Measurements from ENCODE around the gene MUTYH. TPM values are rescaled to one million over a fixed set of nuclear protein-coding genes. Genes with fewer than 3 reads are reported as not detected.

The MUTYH gene
- total RNA-seq, 1 experiment from 2014 or later = 13.0 TPM

DNA sequence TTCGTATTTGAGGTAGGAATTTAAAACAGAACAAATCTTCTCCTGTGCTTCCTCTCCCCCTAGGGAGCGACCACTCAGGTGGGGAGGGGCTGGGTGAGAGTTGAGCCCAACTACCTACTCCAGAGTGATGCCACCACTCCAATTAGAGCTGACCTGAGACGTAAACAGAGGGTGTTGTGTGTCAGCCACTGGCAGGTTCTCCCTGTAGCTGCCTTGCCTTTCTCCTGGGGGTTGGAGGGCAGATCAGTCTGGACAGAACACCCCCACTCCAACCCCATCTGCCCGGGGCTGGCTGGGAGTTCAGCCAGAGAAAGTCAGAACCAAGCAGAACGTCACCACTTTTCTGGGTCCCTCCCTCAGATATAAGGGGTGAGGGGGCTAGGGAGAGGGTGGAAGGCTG is 11.6 kb downstream of the MUTYH start:
- in situ Hi-C loops (cut with HindIII; ENCODE audit: low pct_unique_long_range_greater_than_20kb, low sequenced_read_pairs) = no loop called here
- DNase-seq (ENCODE audit: low read depth, low spot score) = no peak

DNA sequence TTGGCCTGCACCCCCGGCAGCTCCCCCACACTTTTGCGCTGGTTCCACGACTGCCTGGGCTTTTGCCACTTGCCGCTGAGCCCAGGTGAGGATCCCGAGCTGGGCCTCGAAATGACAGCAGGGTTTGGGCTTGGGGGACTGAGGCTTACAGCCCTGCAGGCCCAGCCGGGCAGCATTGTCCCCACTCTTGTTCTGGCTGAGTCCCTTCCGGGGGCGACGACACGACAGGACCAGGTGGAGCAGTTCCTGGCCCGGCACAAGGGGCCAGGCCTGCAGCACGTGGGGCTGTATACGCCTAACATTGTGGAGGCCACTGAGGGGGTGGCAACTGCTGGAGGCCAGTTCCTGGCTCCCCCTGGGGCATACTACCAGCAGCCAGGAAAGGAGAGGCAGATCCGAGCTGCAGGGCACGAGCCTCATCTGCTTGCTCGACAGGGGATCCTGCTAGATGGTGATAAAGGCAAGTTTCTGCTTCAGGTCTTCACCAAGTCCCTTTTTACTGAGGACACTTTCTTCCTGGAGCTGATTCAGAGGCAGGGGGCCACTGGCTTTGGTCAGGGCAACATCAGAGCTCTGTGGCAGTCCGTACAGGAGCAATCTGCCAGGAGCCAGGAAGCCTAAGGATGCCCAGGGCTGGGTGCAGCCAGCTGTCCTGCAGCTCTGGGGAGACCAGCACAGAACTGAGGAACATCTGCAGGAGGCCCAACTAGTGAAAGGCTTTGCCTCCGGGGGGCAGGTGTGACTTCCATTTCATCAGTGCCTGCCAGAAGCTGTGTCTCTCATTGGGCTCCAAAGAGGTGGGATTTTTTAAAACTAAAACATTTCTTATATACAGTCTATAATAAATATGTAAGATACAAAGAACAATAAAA is 12.4 kb downstream of the MUTYH start:
- in situ Hi-C loops (cut with HindIII; ENCODE audit: low pct_unique_long_range_greater_than_20kb, low sequenced_read_pairs) = no loop called here
- no peak for DNase-seq (ENCODE audit: low read depth, low spot score)

DNA sequence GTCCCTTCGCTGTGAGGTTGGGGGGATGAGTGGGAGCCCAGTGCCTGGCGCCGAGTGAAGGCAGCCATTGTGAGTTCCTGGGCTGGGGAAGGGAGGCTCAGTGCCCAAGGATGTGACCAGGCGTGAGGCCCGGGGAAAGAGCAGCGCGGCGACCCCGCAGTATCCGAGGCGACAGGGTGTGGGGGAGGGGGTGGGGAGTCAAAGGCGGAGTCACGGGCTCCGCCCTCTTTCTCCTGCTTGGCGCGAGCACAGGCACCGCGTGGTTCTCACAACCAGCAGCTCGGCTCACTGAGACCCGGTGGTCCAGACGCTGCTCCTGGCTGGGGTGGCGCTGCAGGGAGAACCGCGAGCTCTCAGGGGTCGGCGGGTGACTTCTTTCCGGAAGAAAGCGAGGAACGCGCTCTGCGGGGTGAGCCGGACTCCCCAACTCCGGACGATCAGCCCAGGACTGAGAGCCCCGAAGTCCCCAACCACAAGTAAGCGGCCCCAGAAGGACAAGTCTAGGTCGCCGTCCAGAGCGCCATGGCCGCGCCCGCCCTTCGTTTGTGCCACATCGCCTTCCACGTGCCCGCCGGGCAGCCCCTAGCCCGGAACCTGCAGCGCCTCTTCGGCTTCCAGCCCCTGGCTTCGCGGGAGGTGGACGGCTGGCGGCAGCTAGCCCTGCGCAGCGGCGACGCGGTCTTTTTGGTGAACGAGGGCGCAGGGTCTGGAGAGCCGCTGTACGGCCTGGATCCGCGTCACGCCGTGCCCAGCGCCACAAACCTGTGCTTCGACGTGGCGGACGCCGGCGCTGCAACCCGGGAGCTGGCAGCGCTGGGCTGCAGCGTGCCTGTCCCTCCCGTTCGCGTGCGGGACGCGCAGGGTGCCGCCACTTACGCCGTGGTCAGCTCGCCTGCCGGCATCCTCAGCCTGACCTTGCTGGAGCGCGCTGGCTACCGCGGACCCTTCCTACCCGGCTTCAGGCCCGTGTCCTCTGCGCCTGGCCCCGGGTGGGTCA is 13.3 kb downstream of the MUTYH start, which contains the start of gene HPDL:
Gene HPDL (plus strand): TSS at position 269 of the 997 bp plus-strand sequence. CDS start 254 bp downstream, at position 523.
- DNase-seq (ENCODE audit: low read depth, low spot score) = no peak
- in situ Hi-C loops (cut with HindIII; ENCODE audit: low pct_unique_long_range_greater_than_20kb, low sequenced_read_pairs) = no loop called here

DNA sequence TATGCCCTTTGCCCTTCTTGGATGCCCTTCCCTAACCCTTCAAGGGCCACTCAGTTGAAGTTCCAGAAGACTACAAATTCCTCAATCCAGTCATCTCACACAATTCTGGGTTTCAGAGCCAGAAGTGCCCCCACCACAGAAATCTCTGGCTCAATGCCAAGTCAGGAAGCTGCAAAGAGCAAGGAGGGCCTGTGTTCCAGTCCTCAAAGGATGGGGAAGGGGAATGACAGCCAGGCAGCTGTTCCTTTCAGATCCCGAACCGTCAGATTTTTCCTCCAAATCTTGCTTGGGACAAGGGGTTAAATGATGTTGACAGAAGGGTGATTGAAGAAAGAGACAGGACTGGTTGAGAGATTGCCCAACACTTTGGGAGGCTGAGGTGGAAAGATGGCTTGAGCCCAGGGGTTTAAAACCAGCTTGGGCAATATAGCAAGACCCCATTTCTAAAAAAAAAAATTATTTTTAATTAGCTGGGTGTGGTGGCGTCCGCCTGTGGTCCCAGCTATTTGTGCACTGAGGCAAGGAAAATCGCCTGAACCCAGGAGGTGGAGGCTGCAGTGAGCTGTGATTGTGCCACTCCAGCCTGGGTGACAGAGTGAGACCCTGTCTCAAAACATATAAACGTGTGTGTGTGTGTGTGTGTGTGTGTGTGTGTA is 14.3 kb downstream of the MUTYH start:
- in situ Hi-C loops (cut with HindIII; ENCODE audit: low pct_unique_long_range_greater_than_20kb, low sequenced_read_pairs) = no loop called here
- DNase-seq (ENCODE audit: low read depth, low spot score) = no peak

DNA sequence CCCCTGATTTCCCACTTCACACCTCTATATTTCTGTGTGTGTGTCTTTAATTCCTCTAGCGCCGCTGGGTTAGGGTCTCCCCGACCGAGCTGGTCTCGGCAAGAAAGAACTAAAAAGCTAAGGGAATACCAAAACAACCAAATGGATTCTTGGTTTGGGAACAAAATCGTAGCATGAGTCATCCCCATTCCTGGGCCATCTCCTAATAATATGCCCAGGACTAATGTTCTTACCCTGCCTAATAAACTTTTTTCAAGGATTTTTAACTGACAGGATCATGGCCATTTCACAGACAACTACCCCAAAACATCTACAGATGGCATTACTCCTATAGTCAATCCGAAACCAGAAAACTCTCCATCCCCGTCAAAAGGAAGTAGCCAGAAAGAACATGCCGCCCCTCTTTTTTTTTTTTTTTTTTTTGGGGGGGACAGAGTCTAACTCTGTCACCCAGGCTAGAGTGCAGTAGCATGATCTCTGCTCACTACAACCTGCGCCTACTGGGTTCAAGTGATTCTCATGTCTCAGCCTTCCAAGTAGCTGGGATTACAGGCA is 17.7 kb downstream of the MUTYH start:
- in situ Hi-C loops (cut with HindIII; ENCODE audit: low pct_unique_long_range_greater_than_20kb, low sequenced_read_pairs) = no loop called here
- DNase-seq (ENCODE audit: low read depth, low spot score) = no peak

DNA sequence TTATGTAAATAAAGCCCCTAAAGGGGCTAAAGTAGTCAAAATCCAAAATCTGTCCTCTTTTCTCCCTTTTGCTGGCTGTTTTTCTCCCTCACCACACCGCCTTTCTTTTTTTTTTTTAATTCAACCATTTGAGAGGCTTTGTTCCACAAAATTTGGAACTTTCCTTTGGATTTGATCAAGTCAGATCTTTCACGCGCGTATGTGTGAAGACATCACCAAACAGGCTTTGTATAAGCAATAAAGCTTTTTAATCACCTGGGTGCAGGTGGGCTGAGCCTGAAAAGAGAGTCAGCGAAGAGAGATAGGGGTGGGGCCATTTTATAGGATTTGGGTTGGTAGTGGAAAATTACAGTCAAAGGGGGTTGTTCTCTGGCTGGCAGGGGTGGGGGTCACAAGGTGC is 18.8 kb downstream of the MUTYH start:
- in situ Hi-C loops (cut with HindIII; ENCODE audit: low pct_unique_long_range_greater_than_20kb, low sequenced_read_pairs) = no loop called here
- DNase-seq (ENCODE audit: low read depth, low spot score) = no peak

DNA sequence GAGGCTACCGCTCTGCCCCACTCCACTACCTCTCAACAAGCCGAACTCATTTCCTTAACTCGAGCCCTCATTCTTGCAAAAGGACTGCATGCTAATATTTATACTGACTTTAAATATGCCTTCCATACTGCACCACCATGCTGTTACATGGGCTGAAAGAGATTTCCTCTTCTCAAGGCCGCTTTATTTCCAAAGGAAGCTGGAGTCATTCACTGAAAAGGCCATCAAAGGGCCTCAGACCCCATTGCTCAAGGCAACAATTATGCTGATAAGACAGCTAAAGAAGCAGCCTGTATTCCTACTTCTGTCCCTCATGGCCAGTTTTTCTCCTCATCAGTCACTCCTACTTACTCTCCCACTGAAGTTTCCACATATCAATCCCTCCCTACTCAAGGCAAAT is 20.5 kb downstream of the MUTYH start:
- in situ Hi-C loops (cut with HindIII; ENCODE audit: low pct_unique_long_range_greater_than_20kb, low sequenced_read_pairs) = no loop called here

DNA sequence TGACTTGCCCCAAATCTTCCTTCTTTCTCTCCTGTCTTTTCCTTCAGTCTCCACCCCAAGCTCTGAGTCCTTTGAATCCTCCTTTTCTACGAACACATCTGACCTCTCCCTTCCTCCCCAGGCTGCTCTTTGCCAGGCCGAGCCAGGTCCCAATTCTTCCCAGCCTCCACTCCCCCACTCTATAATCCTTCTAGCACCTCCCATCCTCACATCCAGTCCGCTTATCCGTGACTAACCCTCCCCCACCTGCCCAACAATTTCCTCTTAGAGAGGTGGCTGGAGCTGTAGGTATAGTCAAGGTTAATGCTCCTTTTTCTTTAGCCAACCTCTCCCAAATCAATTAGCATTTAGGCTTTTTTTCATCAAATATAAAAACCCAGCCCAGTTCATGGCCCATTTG is 23.1 kb downstream of the MUTYH start:
- no peak for DNase-seq (ENCODE audit: low read depth, low spot score)
- in situ Hi-C loops (cut with HindIII; ENCODE audit: low pct_unique_long_range_greater_than_20kb, low sequenced_read_pairs) = no loop called here

More for the DNA sequence above, 20.5 kb downstream of the MUTYH start:
- no peak for DNase-seq (ENCODE audit: low read depth, low spot score)

DNA sequence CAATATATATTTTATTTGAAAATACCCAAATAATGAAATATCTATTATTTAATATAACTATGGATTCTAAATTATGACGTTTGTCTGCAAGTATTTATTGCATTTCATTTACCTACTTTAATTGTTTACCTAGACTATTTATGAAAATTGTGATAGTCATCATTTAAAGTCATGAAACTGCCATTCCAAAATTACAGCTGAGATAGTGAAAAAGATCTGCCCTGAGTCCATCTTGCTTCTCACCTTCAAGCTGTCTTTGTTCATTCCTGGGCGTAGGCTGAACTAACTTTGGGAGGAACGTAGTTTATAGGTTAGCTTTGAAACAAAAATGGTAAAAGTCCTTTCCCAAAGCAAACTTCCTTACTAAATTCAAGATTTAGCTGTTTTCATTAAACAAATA is 26.0 kb downstream of the MUTYH start:
- no peak for DNase-seq (ENCODE audit: low read depth, low spot score)

DNA sequence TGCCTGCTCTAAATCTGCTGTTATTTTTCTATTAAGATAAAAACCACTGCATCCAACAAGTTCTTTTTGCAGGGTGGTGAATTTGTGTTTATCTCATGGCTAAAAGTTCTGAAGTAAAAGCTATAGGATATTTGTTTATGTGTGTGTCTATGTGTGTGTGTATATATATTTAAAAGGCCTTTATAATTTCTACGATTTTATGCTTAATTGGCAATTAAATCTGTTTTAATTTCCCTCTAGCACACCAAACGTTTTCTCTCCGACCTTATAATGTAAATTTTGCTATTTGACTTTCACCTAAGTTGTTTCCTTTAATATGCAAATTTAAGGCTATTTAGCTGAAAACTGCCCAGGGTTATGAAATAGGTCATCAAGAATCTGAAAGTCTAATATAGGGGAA is 33.3 kb downstream of the MUTYH start:
- in situ Hi-C loops (cut with HindIII; ENCODE audit: low pct_unique_long_range_greater_than_20kb, low sequenced_read_pairs) = no loop called here
- DNase-seq (ENCODE audit: low read depth, low spot score) = no peak

More for the DNA sequence above, 26.0 kb downstream of the MUTYH start:
- in situ Hi-C loops (cut with HindIII; ENCODE audit: low pct_unique_long_range_greater_than_20kb, low sequenced_read_pairs) = no loop called here

DNA sequence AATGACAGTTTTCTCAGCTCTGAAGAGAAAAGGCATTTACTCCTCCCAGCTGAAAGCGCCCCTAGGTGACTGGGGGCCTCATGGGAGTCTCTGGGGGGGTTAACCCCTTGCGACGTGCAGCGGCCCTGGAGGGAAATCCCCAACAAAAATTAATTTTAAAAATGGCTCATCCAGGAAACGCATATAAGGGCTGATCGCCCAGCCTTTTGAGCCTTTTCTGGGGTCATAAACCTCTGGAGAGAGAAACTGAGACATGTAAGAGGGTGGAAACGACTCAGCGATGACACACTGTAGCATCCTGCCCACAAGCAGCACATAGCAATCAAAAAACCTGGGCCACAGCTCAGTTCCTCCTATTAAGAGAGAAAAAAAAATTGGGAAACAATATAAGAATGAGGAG is 33.9 kb downstream of the MUTYH start:
- in situ Hi-C loops (cut with HindIII; ENCODE audit: low pct_unique_long_range_greater_than_20kb, low sequenced_read_pairs) = no loop called here
- no peak for DNase-seq (ENCODE audit: low read depth, low spot score)

DNA sequence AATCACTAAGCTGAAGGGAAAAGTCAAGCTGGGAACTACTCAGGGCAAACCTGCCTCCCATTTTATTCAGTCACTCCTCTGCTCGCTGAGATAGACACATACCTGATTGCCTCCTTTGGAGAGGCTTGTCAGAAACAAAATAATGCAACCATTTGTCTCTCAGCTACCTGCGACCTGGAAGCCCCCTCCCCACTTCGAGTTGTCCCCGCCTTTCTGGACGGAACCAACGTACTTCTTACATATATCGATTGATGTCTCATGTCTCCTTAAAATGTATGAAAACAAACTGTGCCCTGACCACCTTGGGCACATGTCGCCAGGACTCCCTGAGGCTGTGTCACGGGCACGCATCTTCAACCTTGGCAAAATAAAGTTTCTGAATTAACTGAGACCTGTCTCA is 35.0 kb downstream of the MUTYH start:
- in situ Hi-C loops (cut with HindIII; ENCODE audit: low pct_unique_long_range_greater_than_20kb, low sequenced_read_pairs) = no loop called here
- DNase-seq (ENCODE audit: low read depth, low spot score) = no peak

DNA sequence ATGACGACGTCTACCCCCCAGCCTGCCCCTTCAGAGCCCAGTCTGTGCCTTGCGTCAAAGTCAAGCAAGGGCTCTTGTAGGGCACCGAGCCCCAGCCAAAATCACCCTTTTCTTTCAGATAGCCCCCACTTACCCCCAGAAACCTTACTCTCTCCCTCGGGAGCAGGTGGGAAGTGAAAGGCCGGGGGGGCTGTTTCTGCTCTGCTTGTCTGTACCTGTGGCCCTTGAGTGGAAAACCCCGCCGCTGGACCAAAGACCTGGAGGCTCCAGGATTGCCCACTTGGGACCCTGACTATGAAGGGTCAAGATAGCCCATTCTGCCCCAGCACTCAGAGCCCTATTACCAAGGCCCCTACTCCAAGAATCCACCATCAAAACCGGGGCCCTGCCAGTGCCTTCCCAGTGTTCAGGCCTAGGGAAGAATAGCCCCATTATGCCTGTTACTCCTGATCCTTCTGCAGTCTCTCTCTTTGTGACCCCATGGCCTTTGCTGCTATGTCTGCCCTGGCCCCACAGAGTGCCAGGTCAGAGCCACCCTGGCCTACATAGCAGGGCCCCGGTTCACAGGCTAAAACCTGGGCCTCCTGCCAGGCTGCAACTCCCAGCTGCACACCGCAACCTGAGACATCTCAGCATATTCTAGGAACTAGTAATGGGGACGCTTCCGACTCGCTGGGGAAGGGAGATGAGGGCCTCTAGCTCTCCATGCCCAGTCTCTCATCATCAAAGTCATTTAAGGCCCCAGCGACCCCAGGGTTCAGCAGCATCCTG is 35.7 kb downstream of the MUTYH start:
- DNase-seq (ENCODE audit: low read depth, low spot score) = peak; percentile 20
- in situ Hi-C loops (cut with HindIII; ENCODE audit: low pct_unique_long_range_greater_than_20kb, low sequenced_read_pairs) = no loop called here

DNA sequence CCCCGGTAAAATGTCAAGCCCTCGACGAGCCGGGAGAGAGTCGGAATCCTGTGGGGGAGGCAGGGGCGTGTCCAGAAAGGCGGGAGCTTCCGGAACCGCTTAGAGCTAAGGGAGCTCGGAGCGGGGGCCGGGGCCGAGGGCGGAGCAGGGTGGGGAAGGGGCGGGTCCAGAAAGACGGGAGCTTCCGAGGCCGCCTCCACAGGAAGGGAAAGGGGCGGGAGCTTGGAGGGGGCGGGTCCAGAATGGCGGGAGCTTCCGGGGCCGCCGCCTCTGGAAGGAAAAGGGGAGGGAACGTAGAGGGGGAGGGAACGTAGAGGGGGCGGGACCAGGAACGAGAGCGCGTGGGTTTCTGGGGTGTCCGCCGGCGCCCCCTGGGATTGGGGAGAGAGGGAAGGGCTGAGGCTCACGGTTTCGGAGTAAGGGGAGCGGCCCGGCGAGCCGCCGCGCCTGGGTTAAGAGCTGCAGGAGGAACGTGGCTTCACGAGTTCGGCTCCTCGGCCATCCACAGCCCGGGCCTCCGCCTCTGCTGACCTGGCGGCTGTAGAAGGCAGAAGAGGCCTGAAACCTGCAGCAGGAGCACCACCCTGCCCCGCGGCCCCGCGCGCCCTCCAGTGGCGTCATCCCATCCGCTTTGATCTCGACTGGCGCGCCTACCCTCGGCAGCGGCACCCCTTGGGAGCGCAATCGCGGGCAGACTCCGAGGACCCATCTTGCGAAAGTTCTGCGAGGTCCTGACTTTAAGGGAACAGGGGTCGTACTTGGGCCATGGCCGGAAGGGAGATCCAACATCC is 36.5 kb downstream of the MUTYH start:
- DNase-seq (ENCODE audit: low read depth, low spot score) = peak; percentile 95
- in situ Hi-C loops (cut with HindIII; ENCODE audit: low pct_unique_long_range_greater_than_20kb, low sequenced_read_pairs) = no loop called here

DNA sequence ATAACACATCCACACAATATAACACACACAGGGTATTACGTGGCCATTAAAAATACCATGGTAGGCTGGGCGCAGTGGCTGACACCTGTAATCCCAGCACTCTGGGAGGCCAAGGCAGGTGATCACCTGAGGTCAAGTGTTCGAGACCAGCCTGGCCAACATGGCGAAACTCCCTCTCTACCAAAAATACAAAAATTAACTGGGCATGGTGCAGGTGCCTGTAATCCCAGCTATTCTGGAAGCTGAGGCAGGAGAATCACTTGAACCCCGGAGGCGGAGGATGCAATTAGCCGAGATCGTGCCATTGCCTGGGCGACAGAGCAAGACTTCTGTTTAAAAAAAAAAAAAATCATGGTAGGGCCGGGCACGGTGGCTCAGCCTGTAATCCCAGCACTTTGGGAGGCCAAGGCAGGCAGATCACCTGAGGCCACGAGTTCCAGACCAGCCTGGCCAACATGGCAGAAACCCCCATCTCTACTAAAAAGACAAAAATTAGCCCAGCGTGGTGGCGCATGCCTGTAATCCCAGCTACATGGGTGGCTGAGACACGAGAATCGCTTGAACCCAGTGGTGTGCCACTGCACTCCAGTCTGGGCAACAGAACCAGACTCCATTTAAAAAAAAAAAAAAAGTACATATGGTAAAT is 37.6 kb downstream of the MUTYH start:
- no peak for DNase-seq (ENCODE audit: low read depth, low spot score)
- in situ Hi-C loops (cut with HindIII; ENCODE audit: low pct_unique_long_range_greater_than_20kb, low sequenced_read_pairs) = no loop called here

DNA sequence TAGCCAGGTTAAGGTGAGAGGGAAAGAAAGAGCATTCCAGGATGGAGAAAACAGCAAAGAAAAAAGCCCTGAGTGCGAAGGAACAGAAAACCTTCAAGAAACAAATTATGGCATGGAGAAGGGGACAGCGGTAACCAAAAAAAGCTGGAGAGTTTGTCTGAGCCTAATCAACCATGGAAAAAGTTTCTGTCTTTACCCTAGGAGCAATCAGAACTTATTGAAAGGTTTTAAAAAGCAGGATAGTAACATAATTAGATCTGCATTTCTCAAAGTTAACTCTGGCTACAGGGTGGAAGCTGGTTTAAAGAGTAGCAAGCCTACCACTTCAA is 39.6 kb downstream of the MUTYH start:
- DNase-seq (ENCODE audit: low read depth, low spot score) = no peak
- in situ Hi-C loops (cut with HindIII; ENCODE audit: low pct_unique_long_range_greater_than_20kb, low sequenced_read_pairs) = no loop called here
